PC-9 (cell line): ENCODE measurements around the gene AMZ1. TPM values are rescaled to one million over a fixed set of nuclear protein-coding genes. Genes with fewer than 3 reads are reported as not detected.
"Not testable (repeated sequence)": the region's sequence is repeated elsewhere in the genome, so short reads cannot be mapped to it uniquely, and the experiment has no call there.

Source experiments
- BruUV-seq: library from RNA; stranded (reverse); fragments of 400-500 nt; replicated peaks from 2 replicates; lab custom pipeline; 2021; lab: Mats Ljungman, UMichigan
- CTCF ChIA-PET: fragments of 300-600 bp; sonication (Branson Sonifier 250); formaldehyde crosslinking; loops from one replicate; lab custom pipeline; 2022; ENCODE audit warnings: antibody characterized with exemption; lab: Charles Lee
- POLR2A ChIA-PET: fragments of 300-600 bp; sonication (Branson Sonifier 250); formaldehyde crosslinking; loops from one replicate; lab custom pipeline; 2022; ENCODE audit warnings: antibody characterized with exemption; ENCODE audit not compliant: unreplicated experiment; lab: Charles Lee
- DNase-seq, 2 experiments: peaks; one replicate each; pipeline versions ENCODE4 v3.0.0 to v3.0.0-alpha.2; 2015 to 2022; ENCODE audit warnings: mixed read lengths in 1 of 2
- H2AFZ ChIP-seq: fragments of 200-600 bp; sonication (generic); 2 replicates; pipeline ENCODE4 v1.8.1; 2017; ENCODE audit warnings: antibody characterized with exemption
- H3F3A ChIP-seq: fragments of 200-600 bp; sonication (generic); 2 replicates; pipeline ENCODE4 v1.8.1; 2017; ENCODE audit warnings: antibody characterized with exemption, mild to moderate bottlenecking, low read depth; ENCODE audit not compliant: insufficient read depth
- H3K27ac ChIP-seq: fragments of 200-600 bp; sonication (generic); 2 replicates; pipeline ENCODE4 v1.6.1; 2016; ENCODE audit warnings: mixed run types
- H3K27me3 ChIP-seq: fragments of 200-600 bp; sonication (generic); 2 replicates; pipeline ENCODE4 v1.6.1; 2016; ENCODE audit warnings: low read depth, mixed run types; ENCODE audit not compliant: insufficient read depth
- H3K36me3 ChIP-seq: fragments of 200-600 bp; sonication (generic); 2 replicates; pipeline ENCODE4 v1.6.1; 2016; ENCODE audit warnings: low read depth, mixed run types
- H3K4me1 ChIP-seq: fragments of 200-600 bp; sonication (generic); replicated peaks from 2 replicates; pipeline ENCODE4 v1.6.1; 2016; ENCODE audit warnings: mixed run types; ENCODE audit not compliant: insufficient read depth
- H3K4me2 ChIP-seq: fragments of 200-600 bp; sonication (generic); 2 replicates; pipeline ENCODE4 v1.6.1; 2017; ENCODE audit warnings: mixed run types
- H3K4me3 ChIP-seq: fragments of 200-600 bp; sonication (generic); 2 replicates; pipeline ENCODE4 v1.6.1; 2016; ENCODE audit warnings: mixed run types
- H3K79me2 ChIP-seq: fragments of 200-600 bp; sonication (generic); 2 replicates; pipeline ENCODE4 v1.6.1; 2017; ENCODE audit warnings: low read depth, mixed run types
- H3K9me2 ChIP-seq: fragments of 200-600 bp; sonication (generic); 2 replicates; pipeline ENCODE4 v1.8.1; 2017; ENCODE audit warnings: mild to moderate bottlenecking; ENCODE audit not compliant: insufficient read depth
- H3K9me3 ChIP-seq: fragments of 200-600 bp; sonication (generic); 2 replicates; pipeline ENCODE4 v1.8.1; 2016; ENCODE audit warnings: low read depth; ENCODE audit not compliant: insufficient read depth
- H4K20me1 ChIP-seq: fragments of 200-600 bp; sonication (generic); 2 replicates; pipeline ENCODE4 v1.8.1; 2017; ENCODE audit not compliant: insufficient read depth
- CTCF ChIP-seq: fragments of 200-600 bp; sonication (generic); conservative IDR thresholded peaks from 2 replicates; pipeline ENCODE4 v1.6.1; 2017; ENCODE audit warnings: mixed run types, antibody characterized with exemption, mild to moderate bottlenecking, moderate library complexity
- EZH2 ChIP-seq: fragments of 200-600 bp; sonication (generic); IDR thresholded peaks from 2 replicates; pipeline ENCODE4 v1.8.0; 2017; ENCODE audit warnings: antibody characterized with exemption, low read depth
- intact Hi-C: fragments of 100-400 bp; cut with micrococcal nuclease; formaldehyde crosslinking; loops from one replicate; pipeline ENCODE4 v1.10.0; 2022; ENCODE audit not compliant: unreplicated experiment
- total RNA-seq: library from RNA; stranded (reverse); gene quantifications from 2 replicates; pipeline ENCODE4 v1.2.3, GENCODE V29; 2021

AMZ1 gene
- total RNA-seq, 1 experiment from 2014 or later: not detected

- intact Hi-C loops: no loop called here
- Histone ChIP-seq H3K4me1 (peaks cover 25% of the 10 kb centered on the region), H2AFZ (no peak overlapping the region), H3F3A (peaks cover 4% of the 10 kb centered on the region), H4K20me1 (no peaks in the 10 kb centered on the region; the same call in 1 of the 2 replicates), H3K9me2 (no peaks in the 10 kb centered on the region), H3K9me3 (no peaks in the 10 kb centered on the region), H3K4me3 (no peak overlapping the region), H3K36me3 (no peaks in the 10 kb centered on the region), H3K4me2 (no peak overlapping the region), H3K27me3 (no peaks in the 10 kb centered on the region), H3K27ac (no peak overlapping the region), H3K79me2 (no peaks in the 10 kb centered on the region)
- no TSS peak for BruUV-seq
- CTCF ChIA-PET: interaction anchor here (0.6 to 1.2 kb wide), 2 partner anchors 9 to 231 kb away, joined by 3 to 6 read pairs; no protein-coding TSS in a partner anchor
- TF ChIP-seq EZH2 (no peak), CTCF (no peak)
- no peak for DNase-seq
- POLR2A ChIA-PET: interaction anchor here (0.6 kb wide), 1 partner anchor 159 kb away, joined by 4 read pairs; no protein-coding TSS in a partner anchor
These were observed 2.1 kb downstream of the AMZ1 start for GRCh38 chr7:2689951-2690705.

- CTCF ChIA-PET: no interaction called here
These were observed 3.2 kb downstream of the AMZ1 start for GRCh38 chr7:2691011-2691707.

GRCh38 chr7:2691932-2692439 is 4.0 kb downstream of the AMZ1 start:
- BruUV-seq, H3K4me3 ChIP-seq, H3K4me2 ChIP-seq, H3K27ac ChIP-seq, H2AFZ ChIP-seq, H3K79me2 ChIP-seq, H3K9me3 ChIP-seq, H3F3A ChIP-seq, intact Hi-C loops, H3K9me2 ChIP-seq, H4K20me1 ChIP-seq, CTCF ChIA-PET, H3K36me3 ChIP-seq, DNase-seq, H3K27me3 ChIP-seq: not testable (repeated sequence)
- POLR2A ChIA-PET: interaction anchor here (0.6 kb wide), 1 partner anchor 19 kb away, joined by 6 read pairs; no protein-coding TSS in a partner anchor
- peaks cover 25% of the 10 kb centered on the region for H3K4me1 ChIP-seq

More at GRCh38 chr7:2691011-2691707, 3.2 kb downstream of the AMZ1 start:
- H3K4me1 ChIP-seq: peaks cover 25% of the 10 kb centered on the region
- no peaks in the 10 kb centered on the region for H3K9me2 ChIP-seq
- TF ChIP-seq CTCF (no peak), EZH2 (no peak)
- H4K20me1 ChIP-seq: no peaks in the 10 kb centered on the region; the same call in 1 of the 2 replicates
- no peak for DNase-seq
- H3F3A ChIP-seq: peaks cover 4% of the 10 kb centered on the region
- H3K4me3 ChIP-seq: no peak overlapping the region
- no peak overlapping the region for H2AFZ ChIP-seq
- BruUV-seq: no TSS peak
- H3K27me3 ChIP-seq: no peaks in the 10 kb centered on the region
- H3K36me3 ChIP-seq: no peaks in the 10 kb centered on the region
- H3K4me2 ChIP-seq: no peak overlapping the region
- intact Hi-C loops: no loop called here
- no peaks in the 10 kb centered on the region for H3K9me3 ChIP-seq
- no peak overlapping the region for H3K27ac ChIP-seq
- POLR2A ChIA-PET: interaction anchor here (0.6 kb wide), 2 partner anchors 9 to 20 kb away, joined by 6 read pairs; no protein-coding TSS in a partner anchor
- no peaks in the 10 kb centered on the region for H3K79me2 ChIP-seq
